HCT116 (cell line): Measurements from ENCODE around the gene HECW1. TPM values are rescaled to one million over a fixed set of nuclear protein-coding genes. Genes with fewer than 3 reads are reported as not detected.

Experiments used
- ATAC-seq: fragments of 200-7000 bp; cut with Tn5 transposase; 2 replicates; pipeline ENCODE4 v1.9.1; 2020; ENCODE audit warnings: mild to moderate bottlenecking, moderate library complexity
- BruUV-seq: library from RNA; stranded (reverse); fragments of 400-500 nt; replicated peaks from 2 replicates; lab custom pipeline; 2021; lab: Mats Ljungman, UMichigan
- CTCF ChIA-PET: fragments of 300-600 bp; sonication (Branson Sonifier 250); formaldehyde crosslinking; loops from one replicate; lab custom pipeline; 2021; ENCODE audit warnings: antibody characterized with exemption; lab: Charles Lee
- POLR2A ChIA-PET: fragments of 300-600, 350-600 bp; sonication (Branson Sonifier 250); formaldehyde crosslinking; loops from one replicate; lab custom pipeline; 2021; ENCODE audit warnings: antibody characterized with exemption; lab: Charles Lee
- RAD21 ChIA-PET, 2 experiments: fragments of 300-600 bp; sonication (Branson Sonifier 250); formaldehyde crosslinking; loops; one replicate each; lab custom pipeline; 2023; ENCODE audit warnings: low total read pairs in 2 of 2; ENCODE audit not compliant: uncharacterized antibody in 2 of 2, unreplicated experiment in 2 of 2, low non-redundant PET in 1 of 2; lab: Charles Lee
- DNase-seq: peaks from one replicate; pipeline ENCODE4 v3.0.0-alpha.2; 2010; ENCODE audit warnings: low read depth, low spot score
- H2AFZ ChIP-seq: fragments of 200-600 bp; shearing (Covaris generic), sonication (generic); 2 replicates; pipeline ENCODE4 v1.6.1; 2017; ENCODE audit warnings: low read depth, mixed run types, mixed read lengths, antibody characterized with exemption, low read length; ENCODE audit not compliant: poor library complexity, severe bottlenecking
- H3K27ac ChIP-seq: 2 replicates; pipeline ENCODE4 v1.5.1; 2012; ENCODE audit warnings: low read depth, low read length
- H3K27me3 ChIP-seq: fragments of 200-600 bp; sonication (generic); 2 replicates; pipeline ENCODE4 v1.6.1; 2016; ENCODE audit warnings: mixed run types, low read length, mixed read lengths; ENCODE audit not compliant: insufficient read depth
- H3K36me3 ChIP-seq, 2 experiments: fragments of 200-500 bp in 1 of 2; fragments of 200-600 bp in 1 of 2; sonication (Bioruptor generic) in 1 of 2; sonication (generic) in 1 of 2; 2 replicates each; pipeline versions ENCODE4 v1.5.1 to v1.6.1; 2014 to 2016; ENCODE audit warnings: low read length in 2 of 2, inconsistent platforms in 1 of 2, mixed read lengths in 1 of 2, mixed run types in 1 of 2; ENCODE audit not compliant: insufficient read depth in 2 of 2, control insufficient read depth in 1 of 2
- H3K4me1 ChIP-seq, 2 experiments: fragments of 200-600 bp in 1 of 2; sonication (generic) in 1 of 2; 2 replicates each; pipeline versions ENCODE4 v1.5.1 to v1.6.1; 2012 to 2017; ENCODE audit warnings: low read length in 2 of 2, inconsistent platforms in 1 of 2, mild to moderate bottlenecking in 1 of 2, mixed read lengths in 1 of 2, mixed run types in 1 of 2, moderate library complexity in 1 of 2; ENCODE audit not compliant: insufficient read depth in 2 of 2, control insufficient read depth in 1 of 2
- H3K4me2 ChIP-seq: fragments of 200-600 bp; sonication (generic); 2 replicates; pipeline ENCODE4 v1.6.1; 2017; ENCODE audit warnings: mixed run types, low read length, mixed read lengths
- H3K4me3 ChIP-seq, 2 experiments: fragments of 200-600 bp in 1 of 2; sonication (generic) in 1 of 2; replicated peaks in 1 of 2; 2 replicates each; pipeline ENCODE4 v1.5.1; 2011 to 2016; ENCODE audit warnings: low read length in 2 of 2, control low read depth in 1 of 2, low read depth in 1 of 2, mild to moderate bottlenecking in 1 of 2, mixed read lengths in 1 of 2, mixed run types in 1 of 2
- H3K79me2 ChIP-seq: fragments of 200-600 bp; sonication (generic); 2 replicates; pipeline ENCODE4 v1.6.1; 2017; ENCODE audit warnings: mild to moderate bottlenecking, mixed run types, low read length, moderate library complexity, mixed read lengths; ENCODE audit not compliant: insufficient read depth
- H3K9ac ChIP-seq: fragments of 200-600 bp; sonication (generic); 2 replicates; pipeline ENCODE4 v1.6.1; 2016; ENCODE audit warnings: low read length, mixed read lengths
- H3K9me2 ChIP-seq: fragments of 200-600 bp; sonication (generic), shearing (Covaris generic); 2 replicates; pipeline ENCODE4 v1.6.1; 2017; ENCODE audit warnings: mixed run types, mild to moderate bottlenecking, moderate library complexity; ENCODE audit not compliant: insufficient read depth
- H3K9me3 ChIP-seq, 2 experiments: fragments of 200-500 bp in 1 of 2; fragments of 200-600 bp in 1 of 2; sonication (Bioruptor generic) in 1 of 2; sonication (generic) in 1 of 2; 2 replicates each; pipeline ENCODE4 v1.6.1; 2014 to 2017; ENCODE audit warnings: low read length in 2 of 2, mixed read lengths in 2 of 2, inconsistent platforms in 1 of 2, low read depth in 1 of 2, mild to moderate bottlenecking in 1 of 2, mixed run types in 1 of 2, moderate library complexity in 1 of 2; ENCODE audit not compliant: control insufficient read depth in 1 of 2, insufficient read depth in 1 of 2
- H4K20me1 ChIP-seq: fragments of 200-600 bp; sonication (generic), shearing (Covaris generic); 2 replicates; pipeline ENCODE4 v1.6.1; 2017; ENCODE audit warnings: mixed run types, mild to moderate bottlenecking, moderate library complexity; ENCODE audit not compliant: insufficient read depth
- ATF3 ChIP-seq: IDR thresholded peaks from 2 replicates; pipeline ENCODE4 v1.6.1; 2012
- CBX3 ChIP-seq: IDR thresholded peaks from 2 replicates; pipeline ENCODE4 v1.6.1; 2012; ENCODE audit warnings: low read depth
- CTCF ChIP-seq, 3 experiments: fragments of 200-600 bp in 1 of 3; sonication (generic) in 1 of 3; IDR thresholded peaks in 2 of 3; conservative IDR thresholded peaks in 1 of 3; 2 replicates each; pipeline ENCODE4 v1.5.1; 2012 to 2017; ENCODE audit warnings: low read depth in 2 of 3, low read length in 2 of 3, antibody characterized with exemption in 1 of 3, borderline replicate concordance in 1 of 3, control low read depth in 1 of 3, mild to moderate bottlenecking in 1 of 3, mixed read lengths in 1 of 3, mixed run types in 1 of 3, moderate library complexity in 1 of 3; ENCODE audit not compliant: insufficient read depth in 1 of 3
- EGR1 ChIP-seq: IDR thresholded peaks from 2 replicates; pipeline ENCODE4 v1.6.1; 2012; ENCODE audit warnings: low read depth
- EZH2 ChIP-seq: fragments of 200-600 bp; sonication (generic); IDR thresholded peaks from 2 replicates; pipeline ENCODE4 v1.6.1; 2017; ENCODE audit warnings: antibody characterized with exemption, mixed run types
- FOSL1 ChIP-seq: IDR thresholded peaks from 2 replicates; pipeline ENCODE4 v1.6.1; 2012; ENCODE audit warnings: low read depth
- JUND ChIP-seq: IDR thresholded peaks from 2 replicates; pipeline ENCODE4 v1.6.1; 2012
- POLR2AphosphoS5 ChIP-seq: IDR thresholded peaks from 2 replicates; pipeline ENCODE4 v1.6.1; 2011; ENCODE audit warnings: mild to moderate bottlenecking, low read depth, low read length, moderate library complexity
- RAD21 ChIP-seq: IDR thresholded peaks from 2 replicates; pipeline ENCODE4 v1.6.1; 2012; ENCODE audit warnings: low read depth, mild to moderate bottlenecking
- SIN3A ChIP-seq: IDR thresholded peaks from 2 replicates; pipeline ENCODE4 v1.6.1; 2012; ENCODE audit warnings: low read depth
- SP1 ChIP-seq: IDR thresholded peaks from 2 replicates; pipeline ENCODE4 v1.6.1; 2012; ENCODE audit warnings: low read depth
- SRF ChIP-seq: IDR thresholded peaks from 2 replicates; pipeline ENCODE4 v1.6.1; 2012; ENCODE audit warnings: low read depth
- ZBTB33 ChIP-seq: IDR thresholded peaks from 2 replicates; pipeline ENCODE4 v1.6.1; 2011; ENCODE audit warnings: mild to moderate bottlenecking, low read length, moderate library complexity; ENCODE audit not compliant: insufficient replicate concordance; ENCODE audit errors: extremely low read depth
- intact Hi-C: fragments of 100-400 bp; cut with micrococcal nuclease; formaldehyde crosslinking; loops from 2 replicates; pipeline ENCODE4 v1.10.0; 2022
- total RNA-seq: library from RNA; stranded (reverse); gene quantifications from one replicate; pipeline ENCODE4 v1.2.1, GENCODE V29; 2021; ENCODE audit not compliant: unreplicated experiment

The HECW1 gene
- total RNA-seq, 1 experiment from 2014 or later, result 5.6 TPM

- no peak overlapping the region for H3K4me2 ChIP-seq
- no peaks in the 10 kb centered on the region for H4K20me1 ChIP-seq
- no peak for DNase-seq
- no TSS peak for BruUV-seq
- no peaks in the 10 kb centered on the region for H3K27me3 ChIP-seq
- intact Hi-C loops, result no loop called here
- CTCF ChIA-PET, result no interaction called here
- TF ChIP-seq ZBTB33, result no peak
- no peak for TF ChIP-seq POLR2AphosphoS5
- no peak for TF ChIP-seq CTCF (IDR thresholded peaks at IDR 0.05 in 2 of 3, conservative IDR thresholded peaks at IDR 0.05 in 1 of 3; ENCODE audit: borderline replicate concordance in 1 of 3, insufficient read depth in 1 of 3, low read depth in 2 of 3, low read length in 2 of 3)
- TF ChIP-seq SRF, result no peak
- no peak for TF ChIP-seq JUND
- no peak for TF ChIP-seq RAD21
- no peak for TF ChIP-seq CBX3
- TF ChIP-seq SIN3A, result no peak
- TF ChIP-seq SP1, result no peak
- no peak for TF ChIP-seq EZH2
- TF ChIP-seq ATF3, result no peak
- no peak for TF ChIP-seq EGR1
- TF ChIP-seq FOSL1, result no peak
- TF ChIP-seq, all 23 proteins: peak for 0
- Histone ChIP-seq H3K79me2 (no peaks in the 10 kb centered on the region), H3K27ac (no peak overlapping the region), H3K9ac (no peak overlapping the region), H3K4me1 (no peaks in the 10 kb centered on the region; a peak in 1 of 4 replicates), H2AFZ (no peak overlapping the region), H3K9me3 (no peaks in the 10 kb centered on the region), H3K4me3 (no peak overlapping the region), H3K36me3 (no peaks in the 10 kb centered on the region), H3K9me2 (no peaks in the 10 kb centered on the region)
- RAD21 ChIA-PET, result no interaction called here
- POLR2A ChIA-PET, result no interaction called here
- no peak for ATAC-seq
Measured at GRCh38 chr7:43496596-43496995, 384.1 kb downstream of the HECW1 start.
